ENCODE data around the gene OR6K2.
"Not testable (repeated sequence)": the region's sequence is repeated elsewhere in the genome, so short reads cannot be mapped to it uniquely, and the experiment has no call there.

Gene OR6K2, protein sequence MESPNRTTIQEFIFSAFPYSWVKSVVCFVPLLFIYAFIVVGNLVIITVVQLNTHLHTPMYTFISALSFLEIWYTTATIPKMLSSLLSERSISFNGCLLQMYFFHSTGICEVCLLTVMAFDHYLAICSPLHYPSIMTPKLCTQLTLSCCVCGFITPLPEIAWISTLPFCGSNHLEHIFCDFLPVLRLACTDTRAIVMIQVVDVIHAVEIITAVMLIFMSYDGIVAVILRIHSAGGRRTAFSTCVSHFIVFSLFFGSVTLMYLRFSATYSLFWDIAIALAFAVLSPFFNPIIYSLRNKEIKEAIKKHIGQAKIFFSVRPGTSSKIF
- total RNA-seq, result 0 reads per million in 2 donors

- DNase-seq, result no peak
Measured at GRCh38 chr1:158700552-158700951, at the start of gene OR6K2. Gene OR6K2, minus strand, starts transcription at chr1:158700652. Its CDS starts 0 bp downstream, at chr1:158700652.

DNA sequence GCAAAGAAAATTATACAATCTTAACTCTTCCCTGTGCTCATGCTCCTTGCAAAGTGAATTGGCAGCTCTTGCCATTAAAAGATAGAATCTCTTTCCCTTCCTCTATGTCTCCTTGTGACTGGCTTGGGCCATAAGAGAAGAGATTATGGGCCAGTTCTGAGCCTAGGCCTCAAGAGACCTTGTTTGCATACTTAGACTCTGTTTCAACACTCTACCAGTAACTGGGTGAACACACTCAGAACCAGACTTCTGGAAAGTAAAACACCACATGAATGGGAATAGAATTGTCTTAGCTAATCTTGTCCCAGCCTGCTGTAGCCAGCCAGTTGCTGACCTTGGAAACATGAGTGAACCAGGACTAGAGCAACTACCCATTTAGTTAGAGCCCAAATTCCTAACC is 35.4 kb upstream of the OR6K2 start:
- no peak for DNase-seq

GRCh38 chr1:158732524-158732923 is 32.1 kb upstream of the OR6K2 start:
- no peak for DNase-seq

GRCh38 chr1:158731707-158732106 is 31.3 kb upstream of the OR6K2 start:
- no peak for DNase-seq

DNA sequence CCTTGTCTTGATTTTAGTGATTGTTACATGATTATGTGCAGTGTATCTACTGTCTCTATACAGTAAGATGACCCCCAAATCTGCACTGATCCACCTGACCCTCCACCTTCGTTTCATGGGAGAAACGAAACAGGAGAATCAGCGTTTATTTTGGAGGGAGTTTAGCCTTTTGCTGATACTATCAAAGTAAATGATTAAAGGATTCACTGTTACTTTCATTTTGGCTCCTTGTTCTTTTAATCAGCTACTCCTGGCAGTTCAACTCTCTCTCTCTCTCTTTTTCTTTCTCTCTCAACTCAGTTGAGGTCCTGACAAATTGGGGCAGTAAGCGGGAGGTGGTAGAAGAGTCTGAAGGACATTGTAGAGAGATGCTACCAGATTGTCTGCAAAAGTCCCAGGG is 30.0 kb upstream of the OR6K2 start:
- no peak for DNase-seq

- no peak for DNase-seq
Measured at GRCh38 chr1:158728510-158729225, 28.2 kb upstream of the OR6K2 start.

- no peak for DNase-seq
Measured at GRCh38 chr1:158724442-158724841, 24.0 kb upstream of the OR6K2 start.

DNA sequence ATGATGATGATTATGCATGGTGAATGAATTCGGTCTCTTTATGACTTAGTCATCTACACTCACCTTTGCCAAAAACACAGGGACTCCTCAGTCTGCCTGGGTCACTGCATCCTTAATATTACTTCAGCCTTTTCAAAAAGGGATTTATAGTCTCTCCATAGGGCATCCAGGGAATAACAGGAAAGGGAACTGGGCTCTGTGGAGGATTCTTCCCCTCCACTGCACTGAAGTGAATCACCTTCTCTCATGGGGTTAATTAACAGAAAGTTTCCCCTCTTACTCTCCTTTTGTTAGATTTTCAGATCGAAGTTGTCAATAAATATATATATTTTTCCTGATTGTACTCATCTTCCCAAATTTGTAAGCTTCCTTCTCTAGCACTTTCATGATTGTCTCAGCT is 20.2 kb upstream of the OR6K2 start, which contains the start of gene OR6K3:
OR6K3 (minus strand) TSS at position 101 of the 400 bp plus-strand sequence. CDS start 2,605 bp downstream, outside the sequence.
- DNase-seq, result no peak

GRCh38 chr1:158719664-158720063 is 19.2 kb upstream of the OR6K2 start:
- no peak for DNase-seq

DNA sequence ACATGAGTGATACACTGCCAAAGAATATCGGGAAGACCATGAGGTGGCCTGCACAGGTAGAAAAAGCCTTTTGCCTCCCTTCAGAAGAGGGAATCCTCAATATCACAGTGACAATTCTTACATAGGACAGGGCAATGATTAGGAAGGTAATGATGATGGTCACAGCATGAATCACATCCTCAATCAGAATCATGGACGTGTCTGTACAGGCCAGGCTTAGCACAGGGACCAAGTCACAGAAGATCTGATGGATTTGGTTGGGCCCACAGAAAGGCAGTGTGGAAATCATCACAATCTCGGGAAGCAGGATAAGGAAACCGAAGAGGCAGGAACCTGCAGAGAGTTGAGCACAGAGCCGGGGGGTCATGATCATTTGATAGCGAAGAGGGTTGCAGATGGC is 16.9 kb upstream of the OR6K2 start:
- no peak for DNase-seq

- DNase-seq, result no peak
Measured at GRCh38 chr1:158716335-158716734, 15.9 kb upstream of the OR6K2 start.

- no peak for DNase-seq
Measured at GRCh38 chr1:158714754-158715153, 14.3 kb upstream of the OR6K2 start.

GRCh38 chr1:158711098-158711497 is 10.6 kb upstream of the OR6K2 start:
- DNase-seq, result no peak

DNA sequence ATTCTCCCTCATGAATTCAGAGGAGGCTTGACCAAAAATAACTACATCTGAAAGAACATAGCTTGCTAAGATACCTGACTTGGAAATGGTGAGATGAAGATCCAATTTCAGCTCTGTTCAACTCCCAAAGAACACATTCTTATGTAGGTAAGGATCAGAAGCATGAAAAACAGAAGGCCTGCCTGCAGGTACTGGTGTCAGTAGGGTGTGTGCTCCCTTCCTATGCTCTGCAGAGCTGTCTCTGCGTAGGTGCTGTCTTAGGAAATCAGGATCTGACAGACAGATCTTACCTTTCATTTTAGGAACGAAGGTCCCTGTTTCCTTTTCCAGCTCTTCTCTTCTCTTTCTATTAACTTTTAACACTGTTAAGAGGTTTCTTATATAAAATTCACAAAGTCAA is 5.6 kb upstream of the OR6K2 start:
- DNase-seq, result no peak

- no peak for DNase-seq
Measured at GRCh38 chr1:158694596-158694995, 5.9 kb downstream of the OR6K2 start.

GRCh38 chr1:158692356-158692755 is 8.1 kb downstream of the OR6K2 start:
- DNase-seq, result no peak

- DNase-seq, result no peak
Measured at GRCh38 chr1:158691907-158692306, 8.5 kb downstream of the OR6K2 start.

DNA sequence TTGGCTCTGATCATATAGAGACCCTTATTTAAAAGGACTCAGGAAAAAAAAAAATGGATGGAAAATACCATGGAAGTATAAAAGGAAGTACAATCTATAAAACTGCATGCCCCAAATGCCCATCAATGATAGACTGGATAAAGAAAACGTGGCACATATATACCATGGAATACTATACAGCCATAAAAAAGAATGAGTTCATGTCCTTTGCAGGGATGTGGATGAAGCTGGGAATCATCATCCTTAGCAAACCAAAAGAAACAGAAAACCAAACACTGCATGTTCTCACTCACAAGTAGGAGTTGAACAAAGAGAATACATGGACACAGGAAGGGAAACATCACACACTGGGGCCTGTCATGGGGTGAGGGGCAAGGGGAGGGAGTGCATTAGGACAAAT is 9.3 kb downstream of the OR6K2 start:
- not testable (repeated sequence) for DNase-seq

- no peak for DNase-seq
Measured at GRCh38 chr1:158689875-158690274, 10.6 kb downstream of the OR6K2 start.

- DNase-seq, result no peak
Measured at GRCh38 chr1:158689110-158689509, 11.3 kb downstream of the OR6K2 start.

DNA sequence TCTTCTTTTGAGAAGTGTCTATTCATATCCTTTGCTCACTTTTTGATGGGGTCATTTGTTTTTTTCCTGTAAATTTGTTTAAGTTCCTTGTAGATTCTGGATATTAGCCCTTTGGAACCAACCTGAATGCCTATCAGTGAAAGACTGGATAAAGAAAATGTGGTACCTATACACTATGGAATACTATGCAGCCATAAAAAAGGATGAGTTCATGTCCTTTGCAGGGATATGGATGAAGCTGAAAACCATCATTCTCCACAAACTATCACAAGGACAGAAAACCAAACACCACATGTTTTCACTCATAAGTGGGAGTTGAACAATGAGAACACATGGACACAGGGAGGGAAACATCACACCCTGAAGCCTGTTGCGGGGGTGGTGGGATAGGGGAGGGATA is 12.1 kb downstream of the OR6K2 start:
- DNase-seq, result not testable (repeated sequence)

DNA sequence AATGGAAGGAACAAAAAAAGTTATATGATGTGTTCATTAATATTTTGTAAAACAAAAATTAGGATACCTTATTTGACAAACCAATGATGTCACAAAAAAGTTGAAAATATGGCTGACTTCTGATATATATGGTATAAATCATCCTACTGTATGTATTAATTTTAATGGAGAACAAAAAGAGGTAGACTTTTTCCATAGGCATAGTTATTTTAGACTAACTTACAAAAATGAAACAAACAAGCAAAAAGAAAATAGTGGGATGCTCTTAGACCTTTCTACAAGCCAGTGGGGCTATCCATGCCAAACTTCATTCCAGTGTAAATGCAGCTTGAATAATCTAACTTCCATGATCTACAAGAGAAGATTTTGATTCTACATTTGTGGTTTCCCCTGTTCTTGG is 13.4 kb downstream of the OR6K2 start:
- no peak for DNase-seq

DNA sequence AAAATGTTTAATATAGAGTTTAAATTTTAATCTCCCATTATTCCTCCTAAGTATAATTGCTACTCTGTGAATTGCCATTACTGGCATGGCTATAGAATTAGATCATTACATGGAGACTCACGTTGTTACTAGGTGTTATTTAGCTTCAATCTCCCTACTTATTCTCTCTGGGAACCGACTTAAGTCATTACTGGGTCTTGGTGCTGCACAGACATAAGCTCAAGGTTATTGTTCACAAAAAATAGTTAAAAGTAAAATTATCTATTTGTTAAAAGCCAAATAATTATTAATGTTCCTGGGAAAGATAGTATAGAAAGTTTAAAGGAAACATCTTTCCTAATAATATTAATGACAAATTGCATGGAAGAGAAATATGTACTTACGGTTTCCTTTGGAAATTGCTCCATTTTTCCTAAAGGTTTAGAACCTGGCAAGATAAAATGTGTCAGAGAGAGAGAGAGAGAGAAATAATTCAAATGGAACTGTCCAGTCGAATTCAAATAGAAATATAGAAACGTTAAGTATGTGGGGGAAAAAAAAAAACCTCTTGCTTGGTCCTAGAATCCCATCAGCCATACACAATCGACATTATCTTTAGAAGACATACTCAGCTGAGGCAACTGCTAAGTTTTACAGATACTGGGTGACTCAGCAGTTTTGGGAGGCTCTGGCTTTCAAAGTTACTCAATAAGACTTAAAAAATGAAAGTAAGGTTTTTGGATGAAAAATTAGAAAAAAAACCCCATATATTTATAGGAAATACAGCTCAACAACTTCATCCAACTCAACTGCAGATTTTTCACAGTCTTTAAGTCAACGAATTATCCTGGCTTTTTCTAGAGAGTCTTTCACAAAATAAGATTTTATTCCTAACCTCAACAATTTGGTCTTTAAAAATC is 14.1 kb downstream of the OR6K2 start, which contains the start of gene SPTA1:
SPTA1 (minus strand) TSS at position 605 of the 899 bp plus-strand sequence; CDS start at position 407, 198 bp downstream.
- no peak for DNase-seq

All from activated gamma-delta T cell (primary cell).